Ishikawa (cell line): Measurements from ENCODE around the gene THRAP3.

ENCODE experiments used
- CEBPB ChIP-seq: IDR thresholded peaks from 2 replicates; pipeline ENCODE4 v1.6.1; 2012
- CREB1 ChIP-seq: IDR thresholded peaks from 2 replicates; pipeline ENCODE4 v1.6.1; 2012; ENCODE audit warnings: low read depth
- EGR1 ChIP-seq: IDR thresholded peaks from 2 replicates; pipeline ENCODE4 v1.6.1; 2012
- EP300 ChIP-seq: IDR thresholded peaks from 2 replicates; pipeline ENCODE4 v1.6.1; 2012; ENCODE audit warnings: borderline replicate concordance
- FOXM1 ChIP-seq: IDR thresholded peaks from 2 replicates; pipeline ENCODE4 v1.6.1; 2012; ENCODE audit warnings: low read depth, borderline replicate concordance
- MAX ChIP-seq: IDR thresholded peaks from 2 replicates; pipeline ENCODE4 v1.6.1; 2012
- NFIC ChIP-seq: IDR thresholded peaks from 2 replicates; pipeline ENCODE4 v1.6.1; 2012
- RAD21 ChIP-seq: IDR thresholded peaks from 2 replicates; pipeline ENCODE4 v1.6.1; 2012; ENCODE audit warnings: low read depth
- REST ChIP-seq: IDR thresholded peaks from 2 replicates; pipeline ENCODE4 v1.6.1; 2012; ENCODE audit warnings: low read depth, mild to moderate bottlenecking
- TAF1 ChIP-seq: IDR thresholded peaks from 2 replicates; pipeline ENCODE4 v1.6.1; 2012; ENCODE audit warnings: low read depth, mild to moderate bottlenecking
- TCF12 ChIP-seq: IDR thresholded peaks from 2 replicates; pipeline ENCODE4 v1.6.1; 2012; ENCODE audit warnings: low read depth
- TEAD4 ChIP-seq: IDR thresholded peaks from 2 replicates; pipeline ENCODE4 v1.6.1; 2012
- USF1 ChIP-seq: IDR thresholded peaks from 2 replicates; pipeline ENCODE4 v1.6.1; 2012
- YY1 ChIP-seq: IDR thresholded peaks from 2 replicates; pipeline ENCODE4 v1.6.1; 2012; ENCODE audit warnings: low read depth
- ZBTB7A ChIP-seq: IDR thresholded peaks from 2 replicates; pipeline ENCODE4 v1.6.1; 2012; ENCODE audit warnings: low read depth

THRAP3 gene

GRCh38 chr1:36177589-36178431, 46.4 kb upstream of the THRAP3 start:
- TF ChIP-seq REST (no peak), TAF1 (no peak), EGR1 (no peak), FOXM1 (no peak)

GRCh38 chr1:36178471-36179219, 45.6 kb upstream of the THRAP3 start:
- no peak for TF ChIP-seq CEBPB
- no peak for TF ChIP-seq TCF12
- TF ChIP-seq TAF1 = no peak
- TF ChIP-seq REST = no peak
- no peak for TF ChIP-seq CREB1
- TF ChIP-seq TEAD4 = no peak
- no peak for TF ChIP-seq ZBTB7A
- TF ChIP-seq RAD21 = no peak
- no peak for TF ChIP-seq EP300
- no peak for TF ChIP-seq USF1
- no peak for TF ChIP-seq EGR1
- no peak for TF ChIP-seq YY1
- TF ChIP-seq NFIC = no peak
- TF ChIP-seq MAX = no peak
- TF ChIP-seq FOXM1 = no peak

- no peak for TF ChIP-seq YY1
- no peak for TF ChIP-seq EGR1
- no peak for TF ChIP-seq USF1
Observed at GRCh38 chr1:36179220-36179600, 45.0 kb upstream of the THRAP3 start.

- TF ChIP-seq CREB1 = no peak
- no peak for TF ChIP-seq MAX
- TF ChIP-seq TCF12 = no peak
- TF ChIP-seq TEAD4 = no peak
- TF ChIP-seq CEBPB = no peak
Observed at GRCh38 chr1:36182734-36183133, 41.5 kb upstream of the THRAP3 start.

GRCh38 chr1:36183309-36183856, 40.9 kb upstream of the THRAP3 start:
- no peak for TF ChIP-seq TAF1
- no peak for TF ChIP-seq TCF12
- TF ChIP-seq NFIC = no peak
- no peak for TF ChIP-seq RAD21
- TF ChIP-seq MAX = no peak
- TF ChIP-seq YY1 = no peak
